ENCODE measurements around the gene MAPK9. TPM values are rescaled to one million over a fixed set of nuclear protein-coding genes. Genes with fewer than 3 reads are reported as not detected.
A peak's percentile ranks its signal among the peaks of the same experiment; 100 is the strongest.

MAPK9 gene
- total RNA-seq (2021): 48.8 and 54.0 TPM in 2 replicates
- Bru-seq, nascent RNA: percentile 78 among the genes with signal in this experiment
- BruChase-seq, experiment 1, labeled RNA remaining after a 2-hour chase: percentile 84 among the genes with signal in this experiment
- BruChase-seq, experiment 2, labeled RNA remaining after a 6-hour chase: percentile 75 among the genes with signal in this experiment
- long read RNA-seq, full-length matches to known transcripts: 80 of 133 reads
- long read RNA-seq, partial matches to known transcripts: 9 of 133 reads
- long read RNA-seq, other reads (novel, unspliced or antisense): 44 of 133 reads

- POLR2A ChIA-PET (ENCODE audit: unreplicated experiment): interaction anchor here (0.6 kb wide), 1 partner anchor 247 kb away, joined by 8 read pairs; no protein-coding TSS in a partner anchor
- peak; percentile 60 to 85 for DNase-seq
Observed at GRCh38 chr5:180291943-180292831, at the start of gene MAPK9. TSS of gene MAPK9 (minus strand) at chr5:180292083. CDS start at chr5:180280561, 11,522 bp downstream.

GRCh38 chr5:180341595-180341994 lies 49.7 kb upstream of the MAPK9 start:
- Histone ChIP-seq H3K27me3 (ENCODE audit: insufficient read depth, low read depth) (no peaks in the 10 kb centered on the region), H3K4me3 (no peak overlapping the region), H2AFZ (no peak overlapping the region), H3K9me2 (ENCODE audit: insufficient read depth) (no peaks in the 10 kb centered on the region), H3K79me2 (ENCODE audit: low read depth) (no peaks in the 10 kb centered on the region), H3K36me3 (ENCODE audit: low read depth) (no peaks in the 10 kb centered on the region), H3K4me2 (no peak overlapping the region), H3K27ac (no peak overlapping the region), H3K4me1 (replicated peaks; ENCODE audit: insufficient read depth) (peaks cover 9% of the 10 kb centered on the region; the same call in 1 of the 2 replicates), H4K20me1 (ENCODE audit: insufficient read depth) (no peaks in the 10 kb centered on the region), H3K9me3 (ENCODE audit: insufficient read depth, low read depth) (no peaks in the 10 kb centered on the region), H3F3A (ENCODE audit: insufficient read depth, low read depth) (no peaks in the 10 kb centered on the region; the same call in 1 of the 2 replicates)
- ChIA-PET CTCF (interaction anchor here (0.6 kb wide), 1 partner anchor 51 kb away, joined by 4 read pairs; no protein-coding TSS in a partner anchor), POLR2A (ENCODE audit: unreplicated experiment) (no interaction called here)
- no TSS peak for BruUV-seq (replicated peaks)
- DNase-seq: no peak
- intact Hi-C loops (cut with micrococcal nuclease; ENCODE audit: unreplicated experiment): no loop called here
- TF ChIP-seq EZH2 (IDR thresholded peaks at IDR 0.05; ENCODE audit: low read depth) (no peak), CTCF (conservative IDR thresholded peaks at IDR 0.05) (no peak)

More at GRCh38 chr5:180291943-180292831, at the start of gene MAPK9:
- Histone ChIP-seq H3K79me2 (ENCODE audit: low read depth) (peaks cover 38% of the 10 kb centered on the region), H3K4me2 (peak within 1 kb of the TSS; percentile 81), H2AFZ (peak within 1 kb of the TSS; percentile 97), H3K4me3 (peak within 1 kb of the TSS; percentile 88), H4K20me1 (ENCODE audit: insufficient read depth) (no peaks in the 10 kb centered on the region), H3K36me3 (ENCODE audit: low read depth) (no peaks in the 10 kb centered on the region), H3K27me3 (ENCODE audit: insufficient read depth, low read depth) (no peaks in the 10 kb centered on the region), H3K9me3 (ENCODE audit: insufficient read depth, low read depth) (no peaks in the 10 kb centered on the region), H3K4me1 (replicated peaks; ENCODE audit: insufficient read depth) (peaks cover 22% of the 10 kb centered on the region), H3K27ac (0 out of 2 replicates have a peak within 1 kb of the TSS, but pooled peaks have one; percentile 31), H3K9me2 (ENCODE audit: insufficient read depth) (no peaks in the 10 kb centered on the region), H3F3A (ENCODE audit: insufficient read depth, low read depth) (peaks cover 11% of the 10 kb centered on the region; the same call in 1 of the 2 replicates)
- no TSS peak for BruUV-seq (replicated peaks)
- CTCF ChIA-PET: interaction anchor here (0.6 to 1.1 kb wide), 7 partner anchors 22 to 530 kb away, joined by 3 to 17 read pairs (median 10); no protein-coding TSS in a partner anchor
- intact Hi-C loops (cut with micrococcal nuclease; ENCODE audit: unreplicated experiment): loop anchor here (2.0 to 5.0 kb wide), 3 partner anchors 99 to 315 kb away; no protein-coding TSS in a partner anchor
- no peak for TF ChIP-seq CTCF (conservative IDR thresholded peaks at IDR 0.05)
- no peak for TF ChIP-seq EZH2 (IDR thresholded peaks at IDR 0.05; ENCODE audit: low read depth)

GRCh38 chr5:180340856-180341255 lies 49.0 kb upstream of the MAPK9 start:
- no peak overlapping the region for H3K4me3 ChIP-seq
- no peak overlapping the region for H3K4me2 ChIP-seq
- H3F3A ChIP-seq (ENCODE audit: insufficient read depth, low read depth): no peaks in the 10 kb centered on the region; the same call in 1 of the 2 replicates
- DNase-seq: no peak
- H4K20me1 ChIP-seq (ENCODE audit: insufficient read depth): no peaks in the 10 kb centered on the region
- no TSS peak for BruUV-seq (replicated peaks)
- CTCF ChIA-PET: no interaction called here
- H3K9me2 ChIP-seq (ENCODE audit: insufficient read depth): no peaks in the 10 kb centered on the region
- intact Hi-C loops (cut with micrococcal nuclease; ENCODE audit: unreplicated experiment): no loop called here
- TF ChIP-seq EZH2 (IDR thresholded peaks at IDR 0.05; ENCODE audit: low read depth): no peak
- no peak for TF ChIP-seq CTCF (conservative IDR thresholded peaks at IDR 0.05)
- H3K4me1 ChIP-seq (replicated peaks; ENCODE audit: insufficient read depth): peaks cover 9% of the 10 kb centered on the region; the same call in 1 of the 2 replicates
- POLR2A ChIA-PET (ENCODE audit: unreplicated experiment): no interaction called here
- H2AFZ ChIP-seq: no peak overlapping the region
- H3K79me2 ChIP-seq (ENCODE audit: low read depth): no peaks in the 10 kb centered on the region
- H3K9me3 ChIP-seq (ENCODE audit: insufficient read depth, low read depth): no peaks in the 10 kb centered on the region
- no peak overlapping the region for H3K27ac ChIP-seq
- no peaks in the 10 kb centered on the region for H3K36me3 ChIP-seq (ENCODE audit: low read depth)
- H3K27me3 ChIP-seq (ENCODE audit: insufficient read depth, low read depth): no peaks in the 10 kb centered on the region
